HG03469 (cell line): ENCODE measurements around the gene CCR7.
"Not testable (repeated sequence)": the region's sequence is repeated elsewhere in the genome, so short reads cannot be mapped to it uniquely, and the experiment has no call there.

ENCODE experiments used
- ATAC-seq: cut with Tn5 transposase; IDR thresholded peaks from one replicate; pipeline ENCODE4 v1.9.1; 2021; ENCODE audit warnings: mild to moderate bottlenecking, moderate library complexity, moderate number of reproducible peaks; ENCODE audit not compliant: unreplicated experiment

Gene CCR7

DNA sequence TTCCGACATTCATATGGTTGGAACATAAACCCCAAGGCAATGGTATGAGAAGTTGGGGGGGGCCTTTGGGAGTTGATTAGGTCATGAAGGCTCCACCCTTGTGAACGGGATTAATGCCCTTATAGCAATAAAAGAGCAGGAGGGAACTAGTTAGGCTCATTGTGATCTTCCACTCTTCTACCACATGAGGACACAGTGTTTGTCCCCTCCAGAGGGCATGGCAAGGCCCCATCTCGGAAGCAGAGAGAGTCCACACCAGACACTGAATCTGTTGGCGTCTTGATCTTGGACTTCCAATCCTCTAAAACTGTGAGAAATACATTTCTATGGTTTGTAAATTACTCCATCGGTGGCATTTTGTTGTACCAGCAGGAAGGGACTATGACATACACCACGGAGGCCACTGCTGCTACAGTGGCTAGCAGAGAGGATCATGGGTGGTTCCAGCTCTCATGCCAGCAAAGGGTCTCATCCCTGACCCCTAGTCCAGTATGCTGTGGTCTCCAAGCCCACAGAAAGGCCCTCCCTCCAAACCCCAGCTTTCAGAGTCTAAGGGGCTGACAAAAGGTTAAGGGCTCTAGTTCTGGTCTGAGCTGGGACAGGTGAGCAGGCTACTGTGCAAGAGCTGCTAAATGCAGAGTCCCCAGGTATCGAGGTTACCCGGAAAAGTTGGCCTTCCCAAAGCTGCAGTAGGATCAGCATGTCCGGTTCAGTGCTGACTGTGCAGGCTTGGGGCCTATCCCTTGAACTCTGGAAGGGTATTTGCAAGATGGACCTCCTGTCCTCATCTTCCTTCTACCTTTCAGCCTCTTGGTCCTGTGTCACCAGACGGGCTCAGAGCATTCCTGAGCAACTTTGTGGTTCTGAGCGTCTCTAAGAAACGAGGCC is 12.2 kb downstream of the CCR7 start:
- ATAC-seq, result no peak

DNA sequence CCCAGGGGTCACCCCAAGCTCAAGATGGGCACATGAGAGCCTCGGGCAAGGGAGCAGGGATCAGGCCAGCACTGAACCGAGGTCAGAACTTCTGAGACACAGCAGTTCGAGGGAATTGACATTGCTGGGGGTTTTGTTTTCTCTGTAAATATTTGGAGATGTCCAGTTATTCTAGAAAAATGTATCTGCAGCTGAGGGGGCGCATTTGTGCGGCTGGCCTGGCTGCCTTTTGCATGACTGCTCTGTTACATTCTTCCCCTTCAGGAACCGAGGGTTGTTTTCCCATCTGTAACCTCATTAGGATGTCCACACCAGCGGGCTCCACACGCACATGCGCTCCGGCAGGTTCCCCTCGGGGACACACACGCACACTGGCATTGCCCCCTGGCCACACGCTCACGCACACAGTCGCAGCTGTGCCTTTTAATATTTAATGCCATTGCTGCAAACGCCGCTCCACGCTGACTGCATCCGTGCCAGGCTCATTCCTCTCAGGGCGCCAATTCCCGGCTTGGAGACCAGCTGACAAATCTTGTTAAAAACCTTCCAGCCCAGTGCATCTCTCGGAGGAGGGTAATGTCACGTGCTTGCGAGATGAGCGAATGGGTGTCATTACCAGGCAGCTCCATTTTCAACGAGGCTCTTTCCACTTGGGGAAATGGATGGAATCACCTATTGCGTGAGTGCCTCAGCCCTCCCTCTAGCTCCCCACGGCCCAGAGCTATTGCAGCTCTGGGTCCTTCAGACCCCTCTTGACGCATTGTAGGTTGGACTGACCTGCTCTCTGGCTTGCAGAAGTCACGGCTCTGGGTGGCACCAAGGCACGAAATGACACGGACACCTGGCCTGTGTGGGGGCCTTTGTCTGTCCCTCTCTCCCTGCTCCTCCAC is 13.1 kb downstream of the CCR7 start:
- ATAC-seq, result no peak

DNA sequence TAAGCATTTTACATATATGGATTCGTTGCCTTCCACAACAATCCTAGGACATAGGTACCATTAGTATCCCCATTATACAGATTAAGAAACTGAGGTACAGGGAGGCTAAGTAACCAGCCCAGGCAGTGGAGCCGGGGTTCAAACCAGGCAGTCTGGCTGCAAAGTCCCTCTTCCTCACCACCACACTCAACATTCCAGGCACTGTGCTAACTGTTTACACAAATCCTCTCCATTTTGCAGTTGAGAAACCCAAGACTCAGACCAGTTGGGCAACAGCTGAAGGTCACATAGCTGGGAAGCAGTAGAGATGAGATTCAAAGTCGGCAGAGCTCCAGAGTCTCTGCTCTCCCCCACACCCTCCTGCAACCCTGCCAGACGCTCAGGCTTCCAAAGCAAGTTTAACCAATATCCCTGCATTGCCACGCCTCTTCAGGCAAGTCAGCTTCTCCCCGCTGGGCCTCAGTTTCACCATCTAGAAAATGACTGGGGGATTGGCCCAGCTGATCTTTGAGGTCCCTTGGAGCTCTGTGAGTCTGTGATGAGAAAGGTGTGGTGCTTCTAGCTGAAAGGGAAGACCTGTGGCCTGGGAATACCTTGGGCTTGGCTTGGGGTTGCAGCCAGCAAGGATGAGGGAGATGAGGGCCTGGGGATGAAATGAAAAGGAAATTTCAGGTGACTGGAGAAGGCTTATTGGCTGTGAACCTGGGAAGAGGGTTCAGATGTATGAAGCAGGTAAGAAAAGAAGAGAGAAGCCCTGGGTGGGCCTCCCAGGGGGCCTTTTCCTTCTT is 14.0 kb downstream of the CCR7 start:
- no peak for ATAC-seq

DNA sequence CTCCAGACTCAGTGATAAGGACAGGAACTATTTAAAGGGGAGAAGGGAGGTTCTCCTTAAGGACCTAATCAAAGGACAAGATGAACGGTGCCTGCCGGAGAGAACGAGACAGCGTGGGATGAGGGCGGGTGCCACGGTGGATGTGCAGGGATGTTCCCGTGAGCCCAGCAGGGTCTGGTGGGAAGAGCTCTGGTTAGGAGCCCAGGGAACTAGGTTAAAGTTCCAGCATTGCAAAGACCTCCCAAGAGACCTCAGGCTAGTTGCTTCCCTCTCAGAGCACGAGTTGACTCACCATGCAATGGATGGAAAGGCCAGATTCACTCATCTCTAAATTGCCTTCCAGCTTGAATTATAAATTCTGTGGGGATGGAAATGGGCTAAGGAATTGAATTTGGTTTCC is 14.7 kb downstream of the CCR7 start:
- ATAC-seq, result no peak

DNA sequence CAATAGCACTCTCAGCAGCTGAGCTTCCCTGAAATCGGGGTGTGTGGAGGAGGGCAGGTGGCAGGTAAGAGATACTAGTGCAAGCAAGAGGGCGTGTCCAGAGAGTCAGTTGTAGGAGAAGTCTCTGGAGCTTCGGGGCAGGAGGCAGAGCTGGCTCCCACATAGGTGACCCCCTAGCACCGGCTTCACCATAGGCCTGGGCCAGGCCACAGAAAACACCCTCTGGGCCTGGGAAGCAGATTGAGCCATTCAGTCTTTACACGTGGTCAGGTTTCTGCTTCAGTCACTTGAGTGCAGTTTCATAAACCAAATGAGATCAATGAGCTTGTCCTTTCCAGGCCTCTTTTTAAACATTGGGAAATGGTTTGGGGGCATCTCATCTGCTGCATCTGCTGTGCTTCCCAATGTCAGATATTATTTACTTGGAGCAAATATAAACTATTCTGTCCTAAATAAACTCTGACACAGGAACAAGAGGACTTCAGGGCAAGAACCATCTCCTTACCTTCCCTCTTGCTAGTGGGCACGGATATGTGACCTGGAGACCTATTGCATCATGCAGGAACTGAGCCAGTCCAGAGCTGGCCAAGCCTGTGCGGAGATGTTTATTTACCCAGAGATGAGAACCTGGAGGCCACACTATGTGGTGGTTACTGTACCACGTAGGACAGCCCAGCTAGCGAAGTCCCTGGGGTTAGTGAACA is 16.1 kb downstream of the CCR7 start:
- ATAC-seq, result no peak

DNA sequence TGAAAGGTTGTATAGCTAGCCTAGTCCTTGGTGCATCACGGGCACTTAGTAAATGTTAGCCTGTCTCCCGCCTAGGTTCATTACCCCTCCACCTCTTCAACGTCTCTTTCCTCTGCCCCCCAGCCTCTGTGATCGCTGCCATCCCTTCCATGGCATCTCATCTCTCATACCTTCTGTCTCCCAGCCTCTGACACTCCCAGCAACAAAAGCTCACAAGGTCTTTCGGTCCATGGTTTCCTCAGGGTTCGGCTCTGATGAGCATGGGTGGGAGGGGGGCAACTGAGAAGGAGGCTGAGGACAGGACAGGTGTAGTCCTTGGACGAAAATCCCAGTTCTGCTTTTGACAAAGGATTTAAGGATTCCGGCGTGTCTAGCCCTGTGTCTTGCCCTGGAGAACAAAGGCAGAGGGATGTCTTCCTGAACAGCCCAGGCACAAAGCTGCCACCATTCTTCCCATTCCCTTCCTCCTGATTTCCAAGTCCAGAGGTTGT is 16.7 kb downstream of the CCR7 start:
- no peak for ATAC-seq

DNA sequence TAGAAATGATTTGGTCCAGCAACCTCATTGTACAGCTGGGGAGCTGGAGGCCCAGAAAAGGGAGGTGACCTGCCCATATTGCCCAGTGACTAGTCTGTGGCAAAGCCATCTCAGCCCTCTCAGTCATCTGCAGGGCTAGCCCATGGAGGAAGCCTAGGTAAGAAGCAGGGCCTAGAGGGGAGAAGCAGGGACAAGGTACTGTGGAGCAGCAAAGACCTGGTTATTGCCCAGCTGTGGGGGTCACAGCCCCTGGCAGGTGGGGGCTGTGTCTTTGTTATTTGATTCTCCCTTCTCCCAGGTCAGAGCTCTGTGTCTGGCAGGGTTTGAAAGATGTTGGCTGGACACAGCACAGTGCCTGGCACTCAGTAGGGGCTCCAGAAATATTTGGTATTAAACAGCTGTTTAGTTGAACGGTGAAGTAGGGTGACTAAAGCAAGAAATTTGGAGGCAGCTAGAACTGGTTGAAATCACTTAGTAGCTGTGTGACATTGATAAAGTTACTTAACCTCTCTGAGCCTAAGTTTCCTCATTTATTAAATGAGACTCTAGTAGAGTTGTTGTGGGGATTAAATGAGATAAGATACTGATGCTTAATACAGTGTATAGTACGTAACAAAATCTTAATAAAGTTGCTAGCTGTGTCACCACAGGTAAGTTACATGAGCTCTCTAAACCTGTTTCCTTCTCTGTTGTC is 17.3 kb downstream of the CCR7 start:
- ATAC-seq, result no peak

DNA sequence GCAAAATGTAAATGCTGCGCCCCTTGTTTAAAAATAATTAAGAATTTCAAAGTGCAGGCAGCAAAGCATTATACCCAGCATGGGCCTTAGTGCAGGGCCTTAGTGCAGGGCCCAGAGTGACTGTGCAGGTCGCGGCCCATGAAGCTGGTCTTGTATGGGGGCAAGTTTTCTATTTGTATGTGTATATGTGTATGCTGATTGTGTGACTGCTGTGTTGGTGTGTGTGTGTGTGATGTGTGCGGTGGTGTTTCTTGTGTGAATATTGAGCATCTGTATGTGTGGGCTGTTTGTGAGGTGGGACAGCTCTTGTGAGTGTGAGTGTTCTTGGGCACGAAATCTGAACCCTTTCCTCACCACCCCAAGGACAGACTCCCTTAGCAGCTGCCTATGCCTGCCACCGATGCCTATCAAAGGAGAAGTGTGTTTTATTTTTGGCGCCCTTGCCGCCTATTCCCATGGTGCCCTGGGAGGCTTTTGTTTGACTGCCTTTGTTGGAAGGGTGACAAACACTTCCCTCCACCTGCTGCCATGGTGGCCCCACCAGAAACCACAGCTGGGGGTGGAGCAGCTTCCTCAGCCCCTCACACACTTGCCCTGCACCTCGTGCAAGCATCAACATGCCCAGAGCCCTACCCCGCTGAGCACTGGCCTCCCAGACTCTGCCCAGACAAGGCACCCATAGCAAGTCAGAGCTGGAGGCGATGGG is 18.0 kb downstream of the CCR7 start:
- no peak for ATAC-seq

DNA sequence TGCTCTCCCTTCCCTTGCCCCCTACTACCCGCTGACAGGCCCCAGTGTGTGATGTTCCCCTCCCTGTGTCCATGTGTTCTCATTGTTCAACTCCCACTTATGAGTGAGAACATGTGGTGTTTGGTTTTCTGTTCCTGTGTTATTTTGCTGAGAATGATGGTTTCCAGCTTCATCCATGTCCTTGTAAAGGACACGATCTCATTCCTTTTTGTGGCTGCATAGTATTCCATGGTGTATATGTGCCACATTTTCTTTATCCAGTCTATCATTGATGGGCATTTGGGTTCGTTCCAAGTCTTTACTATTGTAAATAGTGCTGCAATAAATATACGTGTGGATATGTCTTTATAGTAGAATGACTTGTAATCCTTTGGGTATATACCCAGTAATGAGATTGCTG is 18.8 kb downstream of the CCR7 start:
- ATAC-seq, result not testable (repeated sequence)

DNA sequence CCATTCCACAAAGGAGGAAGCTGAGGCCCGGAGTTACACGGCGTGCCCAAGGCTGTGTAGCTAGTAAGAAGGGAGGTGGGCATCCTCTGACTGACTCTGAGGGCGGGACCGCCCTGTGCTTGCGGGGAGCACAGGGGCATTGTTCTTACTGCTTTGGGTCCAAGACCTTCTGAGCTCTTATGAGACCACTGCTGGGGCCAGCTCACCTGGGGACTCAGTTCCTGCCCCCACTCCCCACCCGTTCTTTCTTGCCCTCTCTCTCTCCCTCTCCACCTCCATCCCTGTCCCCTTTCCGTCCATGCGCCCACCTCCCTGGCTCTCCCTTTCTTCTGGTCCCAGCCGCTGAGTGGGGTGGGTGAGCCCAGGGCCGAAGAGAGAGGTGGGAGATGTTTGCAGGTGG is 19.6 kb downstream of the CCR7 start:
- no peak for ATAC-seq

DNA sequence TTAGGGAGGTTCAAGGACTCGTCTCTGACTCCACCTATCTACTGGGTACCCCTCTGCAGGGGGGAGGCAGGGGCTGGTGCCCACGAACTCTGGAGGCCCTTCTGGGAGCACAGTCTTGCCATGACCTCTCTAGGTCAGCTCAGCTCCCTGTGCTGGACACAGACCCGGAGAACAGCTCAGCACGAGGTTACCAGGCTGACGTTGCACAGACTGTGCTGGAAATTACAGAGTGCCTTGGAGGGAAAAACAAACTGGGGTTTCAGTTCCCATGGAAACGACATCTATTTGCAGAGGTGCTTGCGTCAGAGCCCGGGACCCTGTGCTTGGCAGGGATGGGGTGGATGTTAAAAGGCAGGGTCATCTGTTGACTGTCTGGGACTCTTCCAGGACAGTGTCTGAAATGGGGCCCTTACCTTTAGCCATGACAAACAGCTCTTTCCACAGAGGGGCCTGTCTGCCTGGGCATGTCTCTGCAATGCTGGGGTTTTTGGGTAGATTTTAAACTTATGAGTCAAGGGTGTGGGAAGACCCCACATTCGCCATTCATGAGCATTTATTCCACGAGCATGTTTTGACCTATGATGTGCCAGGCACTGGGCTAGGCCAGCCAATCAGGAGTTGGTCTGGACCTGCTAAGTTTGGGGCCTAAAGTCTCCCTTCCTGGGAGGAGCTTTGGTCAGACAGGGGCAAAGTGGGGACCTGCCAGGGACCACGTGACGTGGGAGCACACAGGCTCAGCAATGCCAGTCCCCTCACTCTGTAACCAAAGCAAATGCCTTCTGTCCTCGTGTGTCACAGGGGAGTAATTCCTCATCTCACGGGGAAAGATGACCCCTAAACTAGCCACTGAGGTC is 22.5 kb downstream of the CCR7 start:
- no peak for ATAC-seq

DNA sequence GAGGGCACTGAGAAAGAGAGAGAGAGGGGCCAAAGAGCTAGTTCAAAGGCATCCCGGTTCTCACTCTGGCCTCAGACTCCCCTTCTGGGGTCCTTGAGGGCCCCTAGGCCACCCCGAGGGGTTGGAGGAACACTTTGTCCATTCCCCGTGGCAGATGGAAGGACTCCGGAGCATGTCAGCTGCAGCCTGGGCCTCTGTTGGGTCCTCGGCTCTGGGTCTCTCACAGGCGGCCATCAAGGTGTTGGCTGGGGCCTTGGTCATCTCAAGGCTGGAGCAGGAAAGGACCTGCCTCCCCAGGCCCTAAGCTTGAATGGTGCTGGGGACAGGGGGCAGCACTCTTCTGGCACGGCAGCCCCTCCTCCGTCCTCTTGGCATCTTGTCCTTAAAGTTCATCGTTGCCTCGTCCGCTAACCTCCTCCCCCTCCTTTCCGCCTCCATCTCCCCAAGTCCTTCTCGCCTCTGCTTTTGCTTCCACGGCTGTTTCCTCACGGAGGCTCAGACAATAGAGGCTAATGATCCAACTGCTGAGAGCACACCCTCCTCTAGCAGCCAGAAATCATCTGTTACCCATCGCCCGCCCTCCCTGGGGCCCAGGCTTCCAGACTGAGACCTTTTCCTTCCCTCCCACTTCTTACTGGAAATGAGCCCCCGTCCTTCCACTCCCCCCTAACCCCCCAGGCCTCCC is 23.3 kb downstream of the CCR7 start:
- ATAC-seq, result no peak

DNA sequence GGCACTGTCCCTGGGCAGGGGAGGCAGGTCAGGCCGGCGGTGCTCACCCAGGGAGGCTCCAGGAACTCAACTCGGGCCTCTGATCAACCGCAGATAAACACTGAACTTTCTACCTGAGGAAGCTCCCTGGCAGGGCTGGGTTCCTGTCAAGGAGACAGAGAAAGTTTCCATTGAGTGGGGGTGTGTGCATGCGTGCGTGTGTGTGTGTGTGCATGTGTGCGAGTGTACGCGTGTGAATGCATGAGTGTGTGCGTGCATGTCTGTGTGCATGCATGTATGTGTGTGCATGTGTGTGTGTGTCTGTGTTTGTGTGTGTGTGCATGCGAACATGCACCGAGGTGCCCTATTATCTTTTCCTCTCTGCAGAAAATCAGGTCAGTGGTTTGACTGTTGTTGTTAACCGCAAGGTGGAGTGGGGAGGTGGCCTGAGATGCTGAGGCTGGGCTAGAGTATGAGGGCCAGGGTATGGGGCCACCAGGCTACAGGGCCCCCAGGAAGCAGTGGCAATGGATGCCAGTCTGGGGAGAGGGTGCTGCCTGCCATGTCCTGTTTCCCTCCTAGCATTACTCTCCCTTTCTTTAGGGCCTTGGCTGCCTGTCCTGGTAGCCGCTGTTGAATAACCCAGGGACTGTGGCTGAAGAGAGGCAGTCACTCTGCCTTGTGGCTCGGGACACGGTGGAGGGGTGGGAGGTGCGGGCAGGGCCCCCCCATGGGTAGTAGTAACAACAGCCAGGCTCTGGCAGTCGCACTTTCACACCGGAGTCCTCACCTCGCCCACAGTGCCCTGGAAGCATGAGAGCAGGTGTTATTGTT is 24.0 kb downstream of the CCR7 start:
- ATAC-seq, result no peak

DNA sequence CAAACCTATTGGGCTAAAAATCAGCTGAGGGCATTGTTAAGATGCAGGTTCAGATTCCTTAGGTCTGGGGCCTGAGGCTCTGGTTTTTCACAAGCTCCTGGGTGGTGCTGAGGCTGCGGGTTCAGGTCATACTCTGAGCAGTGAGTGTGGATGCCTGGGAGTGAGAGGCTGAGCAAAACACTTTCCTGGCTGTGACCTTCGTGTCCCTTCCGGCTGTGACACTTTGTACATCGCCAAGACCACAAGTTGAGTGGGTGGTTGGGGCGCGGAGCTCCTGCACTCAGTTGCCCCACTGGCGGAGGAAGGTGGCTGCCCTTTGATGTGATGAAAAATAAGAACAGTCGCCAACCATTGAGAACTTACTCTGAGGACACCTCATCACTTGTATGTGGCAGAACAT is 24.8 kb downstream of the CCR7 start:
- no peak for ATAC-seq

DNA sequence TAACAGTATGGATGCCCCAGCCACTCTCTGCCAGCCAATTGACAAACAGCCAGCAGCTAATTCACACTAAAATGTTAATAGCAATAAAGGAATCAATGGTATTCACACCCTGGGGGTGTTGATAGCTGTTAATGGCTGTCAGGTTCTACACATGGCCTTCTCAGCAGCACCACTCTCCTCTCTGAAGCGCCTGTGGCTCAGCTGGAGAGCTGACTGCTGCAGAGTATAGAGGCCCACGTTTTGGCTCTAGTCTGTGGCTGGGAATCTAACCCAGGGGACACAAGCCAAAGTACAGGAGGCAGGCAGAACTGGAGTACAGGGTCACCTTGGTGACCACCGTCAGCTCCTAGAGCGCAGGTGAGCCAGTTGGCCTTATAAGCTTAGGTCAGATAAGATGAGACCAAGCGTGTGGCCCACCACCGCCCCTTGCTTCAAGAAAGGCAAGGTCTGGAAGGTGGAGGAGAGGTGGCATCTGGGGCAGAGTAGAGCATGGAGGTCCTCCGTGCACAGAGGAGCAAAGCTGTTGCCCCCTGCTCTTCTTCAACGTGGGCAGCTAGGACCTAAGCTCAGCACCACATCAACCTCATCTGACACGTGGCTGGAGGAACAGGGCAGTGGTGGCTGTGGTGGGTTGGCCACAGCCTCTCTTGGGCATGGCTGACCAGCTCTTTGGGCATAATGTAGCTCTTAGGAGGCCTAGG is 25.4 kb downstream of the CCR7 start:
- ATAC-seq, result no peak
